HG03097 (cell line): ENCODE measurements around the gene AZGP1.
"Not testable (repeated sequence)": the region's sequence is repeated elsewhere in the genome, so short reads cannot be mapped to it uniquely, and the experiment has no call there.

Experiments
- ATAC-seq: cut with Tn5 transposase; IDR thresholded peaks from one replicate; pipeline ENCODE4 v1.9.1; 2021; ENCODE audit not compliant: unreplicated experiment, low FRiP score

The AZGP1 gene

GRCh38 chr7:99975782-99976521, at the start of gene AZGP1:
Gene AZGP1, minus strand, starts transcription at chr7:99976031. Its CDS starts 11 bp downstream, at chr7:99976020.
- no peak for ATAC-seq

- no peak for ATAC-seq
Measured at GRCh38 chr7:100024020-100024619, 48.3 kb upstream of the AZGP1 start.

- ATAC-seq, result no peak
Measured at GRCh38 chr7:100023526-100023925, 47.7 kb upstream of the AZGP1 start.

- ATAC-seq, result no peak
Measured at GRCh38 chr7:100022621-100023020, 46.8 kb upstream of the AZGP1 start.

- no peak for ATAC-seq
Measured at GRCh38 chr7:100021297-100021696, 45.5 kb upstream of the AZGP1 start.

GRCh38 chr7:100019908-100020307, 44.1 kb upstream of the AZGP1 start:
- no peak for ATAC-seq

- ATAC-seq, result no peak
Measured at GRCh38 chr7:100017875-100018274, 42.0 kb upstream of the AZGP1 start.

- no peak for ATAC-seq
Measured at GRCh38 chr7:100017300-100017699, 41.5 kb upstream of the AZGP1 start.

- ATAC-seq, result no peak
Measured at GRCh38 chr7:100016215-100016901, 40.5 kb upstream of the AZGP1 start.

GRCh38 chr7:100015232-100016214, 39.7 kb upstream of the AZGP1 start, which contains the start of gene ZKSCAN1:
Gene ZKSCAN1, plus strand, starts transcription at chr7:100015596. Its CDS starts 7,911 bp downstream, at chr7:100023507.
- ATAC-seq, result peak; percentile 94

GRCh38 chr7:100013328-100013676, 37.5 kb upstream of the AZGP1 start:
- no peak for ATAC-seq

- not testable (repeated sequence) for ATAC-seq
Measured at GRCh38 chr7:100012385-100013327, 36.8 kb upstream of the AZGP1 start.

- no peak for ATAC-seq
Measured at GRCh38 chr7:100011516-100011915, 35.7 kb upstream of the AZGP1 start.

- ATAC-seq, result no peak
Measured at GRCh38 chr7:100010901-100011300, 35.1 kb upstream of the AZGP1 start.

GRCh38 chr7:100009952-100010351, 34.1 kb upstream of the AZGP1 start:
- ATAC-seq, result not testable (repeated sequence)

- ATAC-seq, result no peak
Measured at GRCh38 chr7:100008525-100008924, 32.7 kb upstream of the AZGP1 start.

GRCh38 chr7:100007887-100008286, 32.1 kb upstream of the AZGP1 start:
- no peak for ATAC-seq

- ATAC-seq, result no peak
Measured at GRCh38 chr7:100003711-100004661, 28.2 kb upstream of the AZGP1 start.
